GF-D8 (cell line): ENCODE results near the gene RAMP3.

ENCODE experiments used
- DNase-seq: peaks from one replicate; lab custom pipeline; 2025; lab: John Stamatoyannopoulos, UW

The RAMP3 gene

DNA sequence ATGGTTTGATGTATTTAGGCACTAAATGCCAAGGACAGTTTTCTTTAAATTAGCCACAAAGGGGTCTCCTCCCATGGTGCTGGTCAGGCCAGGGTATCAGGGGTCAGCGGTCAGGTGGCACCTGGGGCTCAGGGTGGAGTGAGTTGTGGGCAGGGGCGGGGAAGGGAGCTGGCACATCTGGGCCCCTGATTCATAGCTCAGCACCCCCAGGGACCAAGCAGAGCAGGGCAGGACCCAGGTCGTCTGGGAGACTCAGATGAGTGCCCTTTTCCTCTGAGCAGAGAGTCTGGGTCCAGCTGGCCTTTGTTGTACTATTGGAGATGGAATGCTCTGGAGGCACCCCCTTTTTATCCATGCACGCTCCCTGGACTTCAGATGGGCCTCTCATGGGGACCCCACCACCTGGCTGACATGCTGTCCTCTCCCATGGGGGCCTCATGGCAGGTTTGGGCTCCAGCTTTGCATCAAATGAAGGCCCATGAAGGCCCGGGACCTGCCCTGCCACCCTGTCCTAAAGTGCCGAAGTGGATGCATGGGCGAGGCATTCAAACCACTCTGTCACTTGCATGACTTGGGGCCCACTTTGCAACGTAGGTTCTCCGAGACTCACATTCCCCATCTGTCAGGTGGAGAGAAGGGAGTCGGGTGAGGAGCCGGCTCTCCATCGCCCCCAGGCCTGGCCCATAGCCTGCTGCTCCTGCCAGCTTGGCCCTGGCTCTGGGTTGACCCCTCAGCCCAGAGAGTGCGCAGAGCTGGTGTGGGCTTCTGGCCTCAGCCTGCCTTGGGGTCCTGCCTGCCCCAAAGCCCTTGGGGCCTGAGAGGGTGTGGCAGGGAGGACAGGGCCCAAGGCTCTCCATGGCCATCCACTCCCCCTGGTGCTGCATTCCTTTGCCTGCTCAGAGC, 66.4 kb downstream of the RAMP3 start:
- DNase-seq: no peak

GRCh38 chr7:45224832-45225231, 67.2 kb downstream of the RAMP3 start:
- no peak for DNase-seq

DNA sequence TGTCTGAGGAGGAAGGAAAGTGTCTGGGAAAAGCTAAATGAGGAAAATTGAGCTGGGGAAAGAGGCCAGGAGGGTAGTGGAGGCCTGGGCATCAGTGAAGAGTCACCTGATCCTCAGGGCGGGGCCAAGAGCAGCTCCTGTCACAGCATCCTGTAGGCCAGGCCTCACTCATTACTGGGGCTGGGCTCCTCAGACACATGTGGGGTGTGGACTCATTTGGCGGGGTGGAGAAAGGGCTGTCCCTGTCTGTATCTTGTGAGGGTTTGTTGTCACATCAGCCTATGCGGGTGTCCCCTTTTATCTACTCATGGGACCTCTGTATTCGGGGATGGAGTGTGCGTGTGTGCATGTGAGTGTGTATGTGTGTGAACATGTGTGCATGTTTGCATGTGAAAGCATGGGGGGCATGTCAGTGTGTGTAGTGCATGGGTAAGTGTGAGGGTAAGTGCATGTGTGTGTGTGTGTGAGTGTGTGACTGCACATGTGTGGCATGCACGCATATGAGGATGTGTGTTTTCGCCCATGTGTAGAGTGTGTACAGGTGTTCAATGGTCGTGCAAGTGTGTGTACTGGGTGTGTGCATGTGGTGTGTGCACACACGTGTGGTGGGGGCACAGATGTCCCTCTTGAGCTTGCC, 67.8 kb downstream of the RAMP3 start:
- no peak for DNase-seq

GRCh38 chr7:45225948-45226335, 68.4 kb downstream of the RAMP3 start:
- DNase-seq: no peak

DNA sequence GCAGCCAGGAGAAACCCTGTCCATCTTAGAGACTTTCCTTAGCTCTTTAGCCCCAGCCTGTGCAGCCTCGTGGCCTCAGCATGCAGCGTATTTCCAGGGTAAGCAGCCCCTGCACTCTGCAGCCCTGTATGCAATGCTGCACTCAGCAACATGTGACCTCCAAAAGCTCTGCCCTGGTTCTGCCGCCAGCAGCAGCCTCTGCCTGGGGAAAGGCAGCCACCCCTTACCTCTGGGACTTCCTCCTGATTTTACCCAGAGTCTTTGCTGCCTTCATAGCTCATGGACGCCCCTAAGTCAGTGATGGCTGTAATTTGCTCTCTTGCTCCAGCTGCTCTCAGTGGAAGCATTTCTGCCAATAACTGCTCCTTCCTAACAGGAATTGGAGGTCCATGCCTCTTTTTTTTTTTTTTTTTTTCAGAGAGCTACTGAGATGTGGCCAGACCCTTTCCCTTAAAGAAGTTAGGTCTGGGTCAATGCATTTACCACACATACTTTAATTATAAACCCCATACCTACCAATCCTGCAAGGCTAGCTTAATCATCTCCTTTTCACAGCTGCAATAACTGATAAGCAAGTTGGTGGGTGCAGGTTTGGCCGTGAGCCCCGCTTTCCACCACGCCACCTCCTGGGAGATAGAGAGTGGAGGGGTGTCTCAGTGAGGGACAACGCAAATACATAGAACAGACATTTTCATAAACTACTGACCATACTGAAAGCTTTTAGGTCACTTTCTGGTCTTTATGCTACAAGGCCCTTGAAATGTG, 71.7 kb downstream of the RAMP3 start:
- no peak for DNase-seq

DNA sequence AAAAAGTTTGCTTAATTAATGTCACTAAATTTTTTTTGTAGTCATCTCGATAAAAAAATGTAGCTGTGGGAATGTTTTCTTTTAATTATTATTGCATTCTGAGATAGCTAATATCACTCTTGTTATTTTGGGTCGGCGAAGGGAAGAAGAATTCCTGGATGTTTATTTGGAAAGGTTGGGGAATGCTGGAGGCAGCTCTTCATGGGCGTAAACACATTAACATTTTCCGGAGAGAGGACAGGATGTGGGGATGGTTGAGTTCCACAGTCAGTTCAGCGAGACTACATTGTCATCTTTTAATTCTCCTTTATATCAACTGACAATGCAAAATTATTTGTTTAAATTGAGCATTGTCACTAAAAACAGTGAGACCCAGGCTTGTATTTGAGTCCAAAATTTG, 72.5 kb downstream of the RAMP3 start:
- DNase-seq: no peak

DNA sequence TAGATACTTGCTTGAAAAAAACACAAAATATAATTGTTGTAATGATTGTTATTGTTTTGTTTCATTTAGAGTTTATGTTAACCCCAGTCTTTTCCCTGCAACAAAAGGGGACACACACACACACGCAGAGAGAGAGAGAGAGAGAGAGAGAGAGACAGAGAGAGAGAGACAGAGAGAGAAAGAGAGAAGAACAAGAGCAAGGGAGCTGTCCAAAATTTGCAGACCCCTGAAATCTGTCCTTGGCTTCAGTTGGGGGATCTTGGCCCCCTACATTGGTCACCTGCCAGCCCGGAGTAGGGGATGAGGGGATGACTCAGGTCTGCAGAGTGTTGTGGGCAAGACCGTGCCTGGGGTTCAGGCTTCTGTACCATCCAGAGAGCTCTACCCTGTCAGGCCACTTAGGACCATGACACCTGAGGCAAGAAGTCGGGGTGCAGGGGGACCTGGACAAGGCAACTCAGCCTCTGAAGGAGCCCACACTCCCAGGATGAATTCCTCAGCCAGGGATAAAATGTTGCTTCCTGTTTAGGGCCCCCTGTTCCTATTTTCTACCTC, 73.1 kb downstream of the RAMP3 start:
- no peak for DNase-seq

DNA sequence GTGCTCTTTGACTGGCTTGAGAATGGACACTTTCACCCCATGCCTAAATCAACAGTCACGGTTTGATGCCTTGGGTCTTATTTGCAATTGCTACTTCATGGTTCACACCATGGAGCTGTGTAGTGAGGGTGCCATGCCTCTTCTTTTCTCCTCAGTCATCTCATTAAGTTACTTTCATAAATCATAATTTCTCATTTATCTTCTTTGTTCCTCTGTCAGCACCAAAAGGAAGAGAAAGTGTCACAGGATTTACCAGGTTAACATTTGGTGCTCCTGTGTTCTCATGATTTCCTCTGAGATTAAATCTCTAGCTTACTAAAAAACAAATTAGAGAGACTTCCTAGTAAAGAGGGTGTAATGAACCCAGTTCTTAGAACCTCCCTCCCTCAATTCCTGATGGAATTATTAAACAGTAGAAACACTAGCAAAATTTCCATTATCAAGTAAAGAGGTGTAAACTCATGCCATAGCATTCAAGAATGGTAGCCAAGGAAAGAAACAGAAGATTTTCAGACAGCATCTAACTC, 75.7 kb downstream of the RAMP3 start:
- DNase-seq: no peak
